SJSA1 (cell line): ENCODE measurements around the gene ABCA5. TPM values are rescaled to one million over a fixed set of nuclear protein-coding genes. Genes with fewer than 3 reads are reported as not detected.

Source experiments
- total RNA-seq: library from RNA; depleted of rRNA; stranded (reverse); fragments of >200 nt; shearing (Covaris generic); gene quantifications from 2 replicates; pipeline ENCODE4 v1.2.3, GENCODE V29; 2014; rRNA removed

The ABCA5 gene
- total RNA-seq, 1 experiment from 2014 or later, result 11.1 TPM

Other genes starting within 250 kb of the ABCA5 start
- gene ABCA6, start 185.2 kb downstream of the ABCA5 start, total RNA-seq, result not detected in 2 replicates
- 0.08 TPM in 1 of 2 replicates, not detected in the other for gene ABCA10, start 98.3 kb downstream of the ABCA5 start, total RNA-seq
- 1.4 and 2.1 TPM in 2 replicates for gene MAP2K6, start 87.6 kb upstream of the ABCA5 start, total RNA-seq